ENCODE measurements around the gene GGTLC2.

- TF ChIP-seq POLR2A (IDR thresholded peaks at IDR 0.05): no peak
- no peak for TF ChIP-seq CTCF (IDR thresholded peaks at IDR 0.05 in 4 of 5, conservative IDR thresholded peaks at IDR 0.05 in 1 of 5)
These were observed 11.3 kb downstream of the GGTLC2 start for GRCh38 chr22:22655452-22656290.
